Natural killer cell (primary cell): Measurements from ENCODE around the gene SMC1A. TPM values are rescaled to one million over a fixed set of nuclear protein-coding genes. Genes with fewer than 3 reads are reported as not detected.

ENCODE experiments used
- ATAC-seq, 3 donors: fragments of 150-1000 bp in 2 of 3; fragments of 200-7000 bp in 1 of 3; cut with Tn5 transposase; 1 replicate in 1 of 3; 2 replicates in 2 of 3; pipeline ENCODE4 v1.10.0; 2021; ENCODE audit warnings: mild to moderate bottlenecking in 2 of 3, moderate library complexity in 2 of 3
- DNase-seq, 2 donors: peaks; one replicate each; pipeline versions ENCODE4 v3.0.0 to v3.0.0-alpha.2; 2013 to 2021; ENCODE audit warnings: mixed read lengths in 1 of 2
- H3K27ac ChIP-seq: one replicate; pipeline ENCODE4 v1.5.1; 2013; ENCODE audit warnings: mild to moderate bottlenecking, low read length
- H3K27me3 ChIP-seq: one replicate; pipeline ENCODE4 v1.6.1; 2013; ENCODE audit warnings: low read length; ENCODE audit not compliant: control insufficient read depth, insufficient read depth
- H3K36me3 ChIP-seq: one replicate; pipeline ENCODE4 v1.6.1; 2013; ENCODE audit warnings: low read length; ENCODE audit not compliant: control insufficient read depth, insufficient read depth
- H3K4me1 ChIP-seq: one replicate; pipeline ENCODE4 v1.6.1; 2013; ENCODE audit warnings: low read length; ENCODE audit not compliant: control insufficient read depth, insufficient read depth
- H3K4me3 ChIP-seq: one replicate; pipeline ENCODE4 v1.5.1; 2013; ENCODE audit warnings: low read length
- H3K9me3 ChIP-seq: one replicate; pipeline ENCODE4 v1.6.1; 2013; ENCODE audit warnings: low read length; ENCODE audit not compliant: control insufficient read depth, insufficient read depth
- H3K27ac Mint-ChIP-seq, 2 donors: one replicate each; pipeline ENCODE4 v1.8.0; 2022; ENCODE audit warnings: mild to moderate bottlenecking in 2 of 2, mixed read lengths in 2 of 2, moderate library complexity in 1 of 2
- H3K27me3 Mint-ChIP-seq, 2 donors: one replicate each; pipeline ENCODE4 v1.8.0; 2022; ENCODE audit warnings: low read depth in 2 of 2, mixed read lengths in 2 of 2
- H3K36me3 Mint-ChIP-seq: one replicate; pipeline ENCODE4 v1.8.0; 2022; ENCODE audit warnings: mixed read lengths
- H3K4me1 Mint-ChIP-seq, 2 donors: one replicate each; pipeline ENCODE4 v1.8.0; 2022; ENCODE audit warnings: mixed read lengths in 2 of 2
- H3K4me3 Mint-ChIP-seq: one replicate; pipeline ENCODE4 v1.8.0; 2022; ENCODE audit warnings: mild to moderate bottlenecking, moderate library complexity, mixed read lengths
- H3K9me3 Mint-ChIP-seq, 2 donors: one replicate each; pipeline ENCODE4 v1.8.0; 2022; ENCODE audit warnings: mixed read lengths in 2 of 2
- CTCF ChIP-seq: fragments of 200-600 bp; IDR thresholded peaks from one replicate; pipeline ENCODE4 v1.8.0; 2022; ENCODE audit warnings: antibody characterized with exemption
- WGBS: methylation state at CpG from one replicate; pipeline ENCODE4 v1.1.7; 2013; ENCODE audit warnings: missing lambda C conversion rate; ENCODE audit not compliant: insufficient coverage; 5-methylcytosine and 5-hydroxymethylcytosine counted together
- intact Hi-C: fragments of 100-400 bp; cut with micrococcal nuclease; formaldehyde crosslinking; loops from one replicate; pipeline ENCODE4 v1.14.2; 2022
- total RNA-seq, 4 donors: library from RNA; stranded (reverse); fragments of 120-200 nt in 1 of 4; gene quantifications; one replicate each; pipeline versions ENCODE4 v1.2.3 to v1.2.4, GENCODE V29; 2013 to 2022

Gene SMC1A
- total RNA-seq, 3 donors from 2014 or later (not counting 1 experiment from before 2014, with no cell fraction given): 54.2 to 96.3 (median 60.4) TPM

GRCh38 chrX:53324803-53325202 lies 97.7 kb downstream of the SMC1A start:
- WGBS: no CpG with 5 or more reads among the region's 1 CpG
- H3K4me3 Mint-ChIP-seq: no peak overlapping the region
- H3K27ac Mint-ChIP-seq: no peak overlapping the region
- Histone ChIP-seq H3K4me1 (peaks cover 10% of the 10 kb centered on the region), H3K27me3 (peaks cover 3% of the 10 kb centered on the region), H3K27ac (no peak overlapping the region), H3K36me3 (no peaks in the 10 kb centered on the region), H3K4me3 (no peak overlapping the region), H3K9me3 (no peaks in the 10 kb centered on the region)
- H3K4me1 Mint-ChIP-seq: peaks cover 4 to 16% of the 10 kb centered on the region in 2 donors
- DNase-seq (no peak), ATAC-seq (no peak)
- H3K36me3 Mint-ChIP-seq: no peaks in the 10 kb centered on the region
- no peak for TF ChIP-seq CTCF
- intact Hi-C loops: no loop called here
- peaks cover 27 to 65% of the 10 kb centered on the region in 2 donors for H3K27me3 Mint-ChIP-seq
- H3K9me3 Mint-ChIP-seq: no peaks in the 10 kb centered on the region

Other genes with a start within 250 kb of the SMC1A start
- 100 to 1,000 TPM; 191 to 307 (median 196) TPM for gene KDM5C, start 197.4 kb downstream of the SMC1A start, total RNA-seq
- gene IQSEC2, start 141.1 kb downstream of the SMC1A start, total RNA-seq: 1 to 10 TPM; 3.5 to 3.9 (median 3.7) TPM
- 1 to 10 TPM in 2 of 3 donors, under 1 TPM in 1; 0.85 to 2.1 (median 1.1) TPM for gene RIBC1, start 219 bp upstream of the SMC1A start, total RNA-seq
- gene HSD17B10, start 11.7 kb upstream of the SMC1A start, total RNA-seq: 10 to 100 TPM; 49.2 to 56.4 (median 54.3) TPM